ENCODE results near the gene MCUB. TPM values are rescaled to one million over a fixed set of nuclear protein-coding genes. Genes with fewer than 3 reads are reported as not detected.
A peak's percentile ranks its signal among the peaks of the same experiment; 100 is the strongest.

MCUB gene
- total and polyA plus RNA-seq, 2 of the 13 experiments (the other 11 are each of a cell fraction or from before 2014, with no cell fraction given): 0.95 to 2.2 TPM

DNA sequence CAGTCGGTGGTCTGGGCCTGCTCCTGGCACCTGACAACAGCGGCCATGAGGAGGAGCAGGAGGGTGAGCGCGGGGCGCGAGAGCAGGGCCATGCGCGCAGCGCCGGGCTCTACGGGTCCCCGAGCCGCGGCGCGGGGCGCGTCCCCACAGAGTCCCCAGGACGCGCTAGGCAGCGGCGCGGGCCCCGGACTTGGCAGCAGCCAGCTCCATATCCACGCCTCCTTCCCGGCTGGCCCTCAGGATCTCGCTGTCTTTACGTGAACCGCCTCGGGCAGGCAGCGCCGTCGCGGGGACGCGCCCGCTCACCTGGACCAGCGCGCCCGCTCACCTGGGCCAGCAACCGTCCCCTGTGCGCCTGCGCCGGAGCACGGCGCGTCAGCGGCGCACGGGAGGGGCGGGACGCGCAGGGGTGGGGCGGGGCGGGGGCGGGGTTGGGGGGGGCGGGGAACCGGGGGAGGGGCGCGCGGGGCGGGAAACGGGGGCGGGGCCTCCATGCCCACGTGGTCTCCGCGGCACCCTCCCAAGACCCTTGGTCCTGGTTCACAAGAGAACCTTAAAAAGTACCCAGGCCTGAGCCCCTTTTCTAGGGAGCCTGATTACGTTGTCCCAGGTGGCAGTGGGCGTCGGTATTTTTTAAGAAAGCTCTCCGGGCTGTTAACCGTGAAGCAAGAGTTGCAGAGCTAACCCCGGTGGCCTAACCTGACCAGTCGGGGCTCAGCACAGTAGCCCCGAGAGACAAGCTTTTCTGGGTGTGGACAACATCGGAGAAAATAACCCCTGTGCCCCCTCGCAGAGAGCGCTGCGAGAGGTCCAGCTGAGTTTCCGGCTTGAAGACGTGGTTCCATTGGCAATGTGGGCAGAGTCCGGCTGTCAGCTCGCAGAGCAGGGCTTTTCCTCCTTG lies 169.9 kb downstream of the MCUB start, which contains the start of gene PLA2G12A (continued):
- TF ChIP-seq ZNF512B (CRISPR knock-in tag; IDR thresholded peaks at IDR 0.05; ENCODE audit: borderline replicate concordance) (0 out of 2 replicates have a peak, but pooled peaks have one; percentile 19), ZNF547 (CRISPR knock-in tag; IDR thresholded peaks at IDR 0.05) (no peak), KAT2B (IDR thresholded peaks at IDR 0.05; ENCODE audit: borderline replicate concordance, low read depth, low read length) (no peak), ZNF234 (CRISPR knock-in tag; conservative IDR thresholded peaks at IDR 0.05) (no peak), BRF2 (CRISPR knock-in tag; IDR thresholded peaks at IDR 0.05) (0 out of 2 replicates have a peak, but pooled peaks have one; percentile 81), HES4 (CRISPR knock-in tag; IDR thresholded peaks at IDR 0.05; ENCODE audit: borderline replicate concordance) (peak; percentile 83; the same call in 1 of the 2 replicates), ESRRA (CRISPR knock-in tag; IDR thresholded peaks at IDR 0.05; ENCODE audit: low read depth) (no peak), ZNF557 (CRISPR knock-in tag; IDR thresholded peaks at IDR 0.05) (no peak), HMGXB3 (CRISPR knock-in tag; IDR thresholded peaks at IDR 0.05; ENCODE audit: borderline replicate concordance) (no peak), ZNF678 (CRISPR knock-in tag; IDR thresholded peaks at IDR 0.05) (no peak), KAT7 (CRISPR knock-in tag; IDR thresholded peaks at IDR 0.05; ENCODE audit: borderline replicate concordance) (peak; percentile 61; the same call in 1 of the 2 replicates), YEATS2 (CRISPR knock-in tag; IDR thresholded peaks at IDR 0.05; ENCODE audit: borderline replicate concordance) (no peak; the same call in 1 of the 2 replicates)
- TF ChIP-seq, protein P1, sequence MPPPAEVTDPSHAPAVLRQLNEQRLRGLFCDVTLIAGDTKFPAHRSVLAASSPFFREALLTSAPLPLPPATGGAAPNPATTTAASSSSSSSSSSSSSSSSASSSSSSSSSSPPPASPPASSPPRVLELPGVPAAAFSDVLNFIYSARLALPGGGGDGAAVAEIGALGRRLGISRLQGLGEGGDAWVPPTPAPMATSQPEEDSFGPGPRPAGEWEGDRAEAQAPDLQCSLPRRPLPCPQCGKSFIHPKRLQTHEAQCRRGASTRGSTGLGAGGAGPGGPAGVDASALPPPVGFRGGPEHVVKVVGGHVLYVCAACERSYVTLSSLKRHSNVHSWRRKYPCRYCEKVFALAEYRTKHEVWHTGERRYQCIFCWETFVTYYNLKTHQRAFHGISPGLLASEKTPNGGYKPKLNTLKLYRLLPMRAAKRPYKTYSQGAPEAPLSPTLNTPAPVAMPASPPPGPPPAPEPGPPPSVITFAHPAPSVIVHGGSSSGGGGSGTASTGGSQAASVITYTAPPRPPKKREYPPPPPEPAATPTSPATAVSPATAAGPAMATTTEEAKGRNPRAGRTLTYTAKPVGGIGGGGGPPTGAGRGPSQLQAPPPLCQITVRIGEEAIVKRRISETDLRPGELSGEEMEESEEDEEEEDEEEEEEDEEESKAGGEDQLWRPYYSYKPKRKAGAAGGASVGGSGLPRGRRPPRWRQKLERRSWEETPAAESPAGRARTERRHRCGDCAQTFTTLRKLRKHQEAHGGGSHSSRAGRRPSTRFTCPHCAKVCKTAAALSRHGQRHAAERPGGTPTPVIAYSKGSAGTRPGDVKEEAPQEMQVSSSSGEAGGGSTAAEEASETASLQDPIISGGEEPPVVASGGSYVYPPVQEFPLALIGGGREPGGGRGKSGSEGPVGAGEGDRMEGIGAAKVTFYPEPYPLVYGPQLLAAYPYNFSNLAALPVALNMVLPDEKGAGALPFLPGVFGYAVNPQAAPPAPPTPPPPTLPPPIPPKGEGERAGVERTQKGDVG (CRISPR knock-in tag; IDR thresholded peaks at IDR 0.05; ENCODE audit: borderline replicate concordance): 0 out of 2 replicates have a peak, but pooled peaks have one; percentile 67
- TF ChIP-seq, protein P2, sequence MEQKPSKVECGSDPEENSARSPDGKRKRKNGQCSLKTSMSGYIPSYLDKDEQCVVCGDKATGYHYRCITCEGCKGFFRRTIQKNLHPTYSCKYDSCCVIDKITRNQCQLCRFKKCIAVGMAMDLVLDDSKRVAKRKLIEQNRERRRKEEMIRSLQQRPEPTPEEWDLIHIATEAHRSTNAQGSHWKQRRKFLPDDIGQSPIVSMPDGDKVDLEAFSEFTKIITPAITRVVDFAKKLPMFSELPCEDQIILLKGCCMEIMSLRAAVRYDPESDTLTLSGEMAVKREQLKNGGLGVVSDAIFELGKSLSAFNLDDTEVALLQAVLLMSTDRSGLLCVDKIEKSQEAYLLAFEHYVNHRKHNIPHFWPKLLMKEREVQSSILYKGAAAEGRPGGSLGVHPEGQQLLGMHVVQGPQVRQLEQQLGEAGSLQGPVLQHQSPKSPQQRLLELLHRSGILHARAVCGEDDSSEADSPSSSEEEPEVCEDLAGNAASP (CRISPR knock-in tag; IDR thresholded peaks at IDR 0.05; ENCODE audit: borderline replicate concordance): no peak
